Posterior vena cava (tissue), 2 donors: ENCODE data around the gene HEXIM2. TPM values are rescaled to one million over a fixed set of nuclear protein-coding genes. Genes with fewer than 3 reads are reported as not detected.

Experiments used
- DNase-seq: peaks from one replicate; pipeline ENCODE4 v3.0.0-alpha.2; 2020; ENCODE audit warnings: low spot score
- intact Hi-C, 2 donors: fragments of 100-400 bp; cut with DNase I; formaldehyde crosslinking; loops; one replicate each; pipeline versions ENCODE4 v1.14.1 to v1.14.2; 2022 to 2023
- total RNA-seq, 2 donors: library from RNA; stranded (reverse); fragmentation: NEBNext Ultra II Directional; extraction: Animal tissue kit (Norgen Biotek cat#: 25700); gene quantifications; one replicate each; pipeline ENCODE4 v1.2.1, GENCODE V29; 2021
- donor health status: DM: yes; HTN: yes; CAD: no.
- donor health status: DM: yes; HTN: yes; CAD: no.

HEXIM2 gene
- total RNA-seq, 2 donors from 2014 or later: 1.6 to 3.0 TPM

DNA sequence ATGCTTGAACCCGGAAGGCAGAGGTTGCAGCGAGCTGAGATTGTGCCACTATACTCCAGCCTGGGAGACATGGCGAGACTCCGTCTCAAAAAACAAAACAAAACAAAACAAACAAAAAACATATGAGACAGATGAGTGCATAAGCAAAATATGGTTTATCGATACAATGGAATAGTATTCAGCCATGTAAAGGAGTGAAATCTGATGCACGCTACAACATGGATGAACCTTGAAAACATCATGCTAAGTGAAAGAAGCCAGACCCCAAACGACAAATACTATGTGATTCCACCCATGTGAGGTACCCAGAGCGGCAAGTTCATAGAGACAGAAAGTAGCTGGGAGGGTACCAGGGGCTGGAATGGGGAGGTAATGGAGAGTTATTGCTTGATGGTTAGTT is 36.2 kb upstream of the HEXIM2 start:
- intact Hi-C loops: no loop called here
- DNase-seq: no peak

DNA sequence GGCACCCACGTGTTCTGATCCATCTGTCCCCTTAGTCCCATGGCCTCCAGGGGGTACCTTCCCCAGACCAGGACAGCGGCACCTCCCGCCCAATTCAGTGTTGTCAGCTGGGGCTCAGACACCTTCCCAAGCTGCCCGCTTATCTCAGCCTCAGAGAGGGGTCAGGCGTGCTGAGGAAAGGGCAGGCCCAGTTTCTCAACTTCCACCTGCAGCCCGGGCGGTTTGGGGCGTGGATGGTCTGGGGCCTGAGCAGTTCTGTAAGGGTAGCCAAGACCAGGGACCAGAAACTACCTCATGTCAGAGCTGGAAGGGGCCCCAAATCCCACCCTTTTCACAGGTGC is 34.5 kb upstream of the HEXIM2 start:
- no peak for DNase-seq
- intact Hi-C loops: no loop called here

DNA sequence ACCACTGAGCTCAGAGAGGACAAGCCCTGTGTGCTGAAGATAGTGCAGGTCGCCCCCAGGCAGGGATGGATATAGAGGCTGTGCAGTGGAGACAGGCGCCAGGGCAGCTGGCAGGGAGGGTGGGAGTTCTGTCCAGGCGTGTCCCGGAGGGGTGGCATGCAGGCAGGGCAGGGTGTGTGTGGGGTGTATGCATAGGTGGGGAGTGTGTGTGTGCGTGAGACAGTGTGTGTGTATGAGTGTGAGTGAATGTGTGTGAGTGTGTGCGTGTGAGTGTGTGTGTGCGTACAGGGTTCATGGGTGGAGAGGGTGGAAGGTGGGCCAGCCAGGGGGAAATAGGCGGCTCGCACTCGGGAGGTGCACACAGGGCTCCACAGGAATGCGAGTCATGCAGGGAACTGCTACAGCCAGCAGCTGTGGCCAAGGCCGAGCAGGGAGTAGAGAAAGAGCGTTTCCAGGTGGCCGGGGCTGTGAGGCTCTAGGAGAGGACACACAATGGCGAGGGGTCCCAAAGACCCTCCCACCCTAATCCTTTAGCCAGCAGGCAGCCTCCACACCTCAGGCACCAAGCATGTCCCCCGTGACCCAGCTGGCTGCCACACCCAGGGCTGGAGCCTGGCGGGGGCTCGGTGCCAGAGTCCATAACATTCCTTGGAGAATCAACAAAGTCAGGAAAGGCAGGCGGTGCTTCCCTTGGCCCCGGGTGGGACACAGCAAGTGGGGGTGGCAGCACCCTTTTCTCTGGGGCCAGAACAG is 34.0 kb upstream of the HEXIM2 start:
- intact Hi-C loops: no loop called here
- no peak for DNase-seq

DNA sequence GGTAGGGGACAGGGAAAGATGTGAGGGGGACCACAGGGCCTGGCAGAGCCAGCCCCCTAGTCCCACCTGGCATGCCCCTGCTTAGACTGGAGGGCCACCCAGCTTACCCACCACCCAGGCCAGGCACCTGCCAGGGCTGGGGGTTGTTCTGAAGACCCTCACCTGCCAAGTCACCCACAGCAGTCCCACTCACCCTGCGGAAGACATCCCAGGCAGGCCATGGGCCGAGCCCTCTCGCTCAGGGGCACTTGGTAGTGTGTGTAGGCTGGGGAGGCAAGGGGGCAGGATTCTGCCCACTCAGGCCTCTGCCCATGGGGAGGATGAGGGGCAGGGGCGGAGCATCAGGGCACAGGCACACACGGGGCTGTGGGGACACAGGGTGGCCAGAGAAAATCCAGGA is 33.3 kb upstream of the HEXIM2 start:
- no peak for DNase-seq
- intact Hi-C loops: no loop called here

DNA sequence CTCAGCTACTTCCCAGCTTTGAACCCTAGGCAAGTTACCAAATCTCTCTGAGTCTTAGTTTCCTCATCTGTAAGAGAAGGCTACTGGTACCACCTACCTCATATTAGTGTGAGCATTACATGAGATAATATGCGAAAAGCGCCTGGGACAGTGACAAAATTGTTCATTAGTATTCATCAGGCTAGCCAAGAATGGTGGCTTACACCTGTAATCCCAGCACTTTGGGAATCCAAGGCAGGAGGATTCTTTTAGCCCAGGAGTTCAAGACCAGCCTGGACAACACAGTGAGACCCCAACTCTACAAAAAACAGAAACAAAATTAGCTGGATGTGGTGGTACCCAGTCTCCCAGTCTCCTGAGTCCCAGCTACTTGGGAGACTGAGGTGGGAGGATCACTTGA is 32.7 kb upstream of the HEXIM2 start:
- no peak for DNase-seq
- intact Hi-C loops: no loop called here

DNA sequence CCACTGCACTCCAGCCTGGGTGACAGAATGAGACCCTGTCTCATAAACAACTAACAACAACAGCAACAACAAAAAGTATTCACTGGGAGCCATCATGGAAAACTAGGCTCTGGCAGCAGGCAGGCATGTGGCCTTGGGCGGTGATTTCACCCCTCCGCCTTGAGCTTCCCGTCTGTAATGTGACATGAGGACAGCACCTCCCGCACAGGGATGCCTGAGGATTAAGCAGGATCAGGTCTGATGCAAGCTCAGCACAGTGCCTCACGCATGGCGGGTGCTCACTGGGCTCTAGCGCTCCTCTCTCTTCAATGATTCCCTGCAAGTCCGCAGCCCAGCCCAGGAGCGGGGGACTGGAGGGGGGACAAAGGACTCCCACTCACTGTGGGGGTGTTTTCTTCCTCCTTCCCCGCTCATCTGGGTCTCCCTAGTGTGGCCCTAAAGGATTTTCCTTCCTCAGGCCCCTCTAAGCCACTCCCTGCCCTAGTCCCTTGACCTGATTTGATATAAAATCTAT is 32.2 kb upstream of the HEXIM2 start:
- no peak for DNase-seq
- intact Hi-C loops: no loop called here

- intact Hi-C loops: loop anchor here (10.0 kb wide), 2 partner anchors 215 to 255 kb away; partner anchors contain the start of gene GFAP (in 1 of the 2)
- no peak for DNase-seq
These were observed 31.6 kb upstream of the HEXIM2 start for GRCh38 chr17:45129940-45130680.

DNA sequence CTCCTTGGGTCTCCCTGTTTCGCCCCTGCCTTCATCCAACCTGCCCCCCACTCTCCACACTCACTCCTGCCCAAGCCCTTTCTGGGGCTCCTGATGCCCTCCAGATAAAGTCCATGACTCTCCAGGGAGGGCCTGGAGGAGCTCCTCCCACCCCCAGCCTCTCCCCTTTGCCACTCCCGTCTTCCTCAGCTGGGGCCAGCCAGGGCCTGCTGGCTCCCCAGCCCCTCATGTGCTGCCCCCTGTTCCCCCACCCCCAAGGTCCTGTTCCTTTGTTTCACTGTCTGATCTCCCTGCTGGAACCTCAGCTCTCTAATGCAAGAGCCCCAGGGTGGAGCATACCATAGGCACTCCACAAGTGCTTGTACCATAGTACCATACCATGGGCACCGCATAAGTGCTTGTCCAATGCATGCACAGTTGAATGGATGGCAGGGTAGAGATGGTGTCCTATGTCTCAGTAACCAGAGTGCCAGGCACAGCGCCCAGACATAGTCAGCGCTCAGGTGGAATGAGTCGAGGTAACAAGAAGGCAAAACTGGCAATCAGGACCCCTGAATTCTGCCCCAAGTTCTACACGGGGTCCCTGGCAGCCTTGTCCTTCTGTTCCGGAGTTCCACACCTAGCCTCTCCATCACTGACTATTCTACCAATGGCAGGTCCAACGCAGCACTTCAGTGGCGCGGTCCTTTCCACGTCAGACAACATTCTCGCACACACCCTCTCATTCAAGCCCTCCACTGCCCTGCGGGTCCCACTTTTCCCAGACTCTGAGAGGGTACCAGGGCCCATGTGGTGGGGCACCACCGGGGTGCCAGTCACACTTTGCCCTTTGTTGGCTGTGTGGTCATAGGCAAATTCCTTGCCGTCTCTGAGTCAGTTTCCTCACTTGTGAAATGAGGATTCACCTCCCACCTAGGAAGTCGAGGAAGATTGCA is 30.7 kb upstream of the HEXIM2 start:
- intact Hi-C loops: loop anchor here (10.0 kb wide), 2 partner anchors 216 to 254 kb away; partner anchors contain the start of gene GFAP (in 1 of the 2)
- DNase-seq: no peak

DNA sequence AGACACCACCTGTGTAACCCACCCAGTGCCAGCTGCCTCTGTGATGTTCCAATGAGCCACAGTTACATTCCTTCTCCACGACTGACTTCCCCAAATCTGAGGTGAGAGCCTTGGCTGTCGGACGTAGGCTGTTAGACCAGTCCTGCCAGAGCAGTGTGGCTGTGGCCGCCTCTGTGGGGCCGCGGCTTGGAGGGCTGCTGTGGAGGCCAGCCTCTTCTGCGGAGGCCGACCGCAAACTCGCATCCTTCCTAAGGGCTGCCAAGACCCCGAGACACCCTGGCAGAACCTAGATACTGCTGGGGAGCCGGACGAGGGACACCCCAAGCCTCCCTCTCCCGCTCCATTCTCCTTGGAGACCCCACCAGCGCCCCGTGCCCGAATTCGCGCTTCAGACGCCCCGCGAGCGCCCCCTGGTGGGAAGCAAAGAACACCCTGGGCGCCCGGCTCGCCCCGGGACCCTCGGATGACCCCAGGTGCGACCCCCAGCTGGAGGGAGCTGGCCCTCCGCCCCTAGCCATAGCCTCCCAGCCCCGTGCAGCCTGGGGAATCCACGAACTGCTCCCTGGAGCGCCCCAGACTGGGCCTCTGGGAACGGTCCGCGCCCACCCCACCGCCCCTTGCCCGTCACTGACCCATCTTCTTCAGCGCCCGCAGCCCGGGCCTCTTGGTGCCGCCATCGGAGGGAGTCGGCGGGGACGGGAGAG is 29.9 kb upstream of the HEXIM2 start:
- peak; percentile 87 for DNase-seq
- intact Hi-C loops: loop anchor here (10.0 kb wide), 2 partner anchors 217 to 253 kb away; partner anchors contain the start of gene GFAP (in 1 of the 2)

DNA sequence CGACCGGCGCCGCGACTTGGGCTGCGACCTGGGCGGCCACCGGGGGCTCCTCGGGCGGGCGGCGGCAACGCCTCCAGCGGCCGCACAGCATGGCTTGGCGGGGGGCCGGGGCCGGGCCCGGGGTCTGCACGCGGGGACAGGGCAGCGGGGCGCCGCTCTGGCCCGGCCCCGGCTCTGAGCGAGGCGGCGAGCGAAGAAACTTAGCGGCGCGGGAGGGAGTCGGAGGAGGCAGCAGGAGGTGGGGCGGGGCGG is 29.4 kb upstream of the HEXIM2 start, which contains the start of gene PLCD3:
PLCD3 (minus strand) TSS at position 196 of the 252 bp plus-strand sequence; CDS start at position 91, 105 bp downstream.
- intact Hi-C loops: loop anchor here (10.0 kb wide), 2 partner anchors 217 to 253 kb away; partner anchors contain the start of gene GFAP (in 1 of the 2)
- no peak for DNase-seq

GRCh38 chr17:45132572-45133463 is 28.9 kb upstream of the HEXIM2 start:
- peak; percentile 96 for DNase-seq
- intact Hi-C loops: loop anchor here (10.0 kb wide), 2 partner anchors 218 to 252 kb away; partner anchors contain the start of gene GFAP (in 1 of the 2)

GRCh38 chr17:45135192-45135977 is 26.3 kb upstream of the HEXIM2 start, which contains the start of gene ACBD4:
Gene ACBD4 (plus strand): TSS chr17:45135687. CDS start chr17:45136145, 458 bp downstream.
- DNase-seq: peak; percentile 99
- intact Hi-C loops: loop anchor here (2.0 to 10.0 kb wide), 4 partner anchors 61 to 249 kb away; partner anchors contain the start of gene GFAP (in 1 of the 2)

- intact Hi-C loops: loop anchor here (2.0 to 10.0 kb wide), 4 partner anchors 61 to 249 kb away; partner anchors contain the start of gene GFAP (in 1 of the 2)
- DNase-seq: peak; percentile 76
These were observed 25.5 kb upstream of the HEXIM2 start for GRCh38 chr17:45135978-45136791.

DNA sequence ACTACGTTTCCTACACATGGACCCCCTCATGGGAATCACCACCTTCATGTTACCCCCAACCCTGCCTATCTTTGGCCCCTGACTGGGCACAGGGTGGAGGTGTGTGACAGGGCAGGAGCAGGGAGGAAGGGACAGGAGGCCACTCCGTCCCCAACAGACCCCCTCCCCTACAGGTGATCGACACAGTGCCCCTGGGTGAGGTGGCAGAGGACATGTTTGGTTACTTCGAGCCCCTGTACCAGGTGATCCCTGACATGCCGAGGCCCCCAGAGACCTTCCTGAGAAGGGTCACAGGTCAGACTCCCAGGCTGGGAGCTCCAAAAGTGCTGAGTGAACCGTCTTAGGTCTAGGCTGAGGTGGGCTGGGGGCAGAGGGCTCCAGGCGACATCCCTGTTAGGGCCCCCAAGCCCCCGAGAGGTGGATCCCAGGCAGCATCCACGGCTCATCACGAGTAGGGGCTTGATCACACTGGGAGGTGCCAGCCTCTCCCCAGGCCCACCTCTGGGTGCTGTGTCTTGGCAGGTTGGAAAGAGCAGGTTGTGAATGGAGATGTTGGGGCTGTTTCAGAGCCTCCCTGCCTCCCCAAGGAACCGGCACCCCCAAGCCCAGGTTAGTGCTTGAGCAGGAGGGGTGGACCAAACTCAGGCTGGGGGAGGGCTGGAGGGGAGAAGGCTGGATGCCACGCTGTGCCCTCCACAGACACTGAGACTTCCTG is 24.7 kb upstream of the HEXIM2 start:
- DNase-seq: peak; percentile 78

More for the DNA sequence above, 24.7 kb upstream of the HEXIM2 start:
- intact Hi-C loops: loop anchor here (5.0 to 10.0 kb wide), 3 partner anchors 60 to 248 kb away; partner anchors contain the start of gene GFAP (in 1 of the 2)
